NCI-H460 (cell line): Measurements from ENCODE around the gene MELK. TPM values are rescaled to one million over a fixed set of nuclear protein-coding genes. Genes with fewer than 3 reads are reported as not detected.
"Not testable (repeated sequence)": the region's sequence is repeated elsewhere in the genome, so short reads cannot be mapped to it uniquely, and the experiment has no call there.

Experiments
- DNase-seq: peaks from one replicate; pipeline ENCODE4 v3.0.0-alpha.2; 2016; ENCODE audit warnings: low read depth; ENCODE audit errors: extremely low read depth
- polyA plus RNA-seq: library from polyadenylated mRNA; depleted of rRNA; stranded (reverse); fragments of >200 nt; gene quantifications from 2 replicates; pipeline ENCODE4 v1.2.3, GENCODE V29; 2014; cell fraction: nucleus; rRNA removed
- total RNA-seq: library from RNA; depleted of rRNA; stranded (reverse); fragments of >200 nt; shearing (Covaris generic); gene quantifications from 2 replicates; pipeline ENCODE4 v1.2.3, GENCODE V29; 2014; rRNA removed

The MELK gene
- 28.5 and 34.1 TPM in 2 replicates for total RNA-seq
- polyA plus RNA-seq = 40.5 and 50.3 TPM in 2 replicates

DNA sequence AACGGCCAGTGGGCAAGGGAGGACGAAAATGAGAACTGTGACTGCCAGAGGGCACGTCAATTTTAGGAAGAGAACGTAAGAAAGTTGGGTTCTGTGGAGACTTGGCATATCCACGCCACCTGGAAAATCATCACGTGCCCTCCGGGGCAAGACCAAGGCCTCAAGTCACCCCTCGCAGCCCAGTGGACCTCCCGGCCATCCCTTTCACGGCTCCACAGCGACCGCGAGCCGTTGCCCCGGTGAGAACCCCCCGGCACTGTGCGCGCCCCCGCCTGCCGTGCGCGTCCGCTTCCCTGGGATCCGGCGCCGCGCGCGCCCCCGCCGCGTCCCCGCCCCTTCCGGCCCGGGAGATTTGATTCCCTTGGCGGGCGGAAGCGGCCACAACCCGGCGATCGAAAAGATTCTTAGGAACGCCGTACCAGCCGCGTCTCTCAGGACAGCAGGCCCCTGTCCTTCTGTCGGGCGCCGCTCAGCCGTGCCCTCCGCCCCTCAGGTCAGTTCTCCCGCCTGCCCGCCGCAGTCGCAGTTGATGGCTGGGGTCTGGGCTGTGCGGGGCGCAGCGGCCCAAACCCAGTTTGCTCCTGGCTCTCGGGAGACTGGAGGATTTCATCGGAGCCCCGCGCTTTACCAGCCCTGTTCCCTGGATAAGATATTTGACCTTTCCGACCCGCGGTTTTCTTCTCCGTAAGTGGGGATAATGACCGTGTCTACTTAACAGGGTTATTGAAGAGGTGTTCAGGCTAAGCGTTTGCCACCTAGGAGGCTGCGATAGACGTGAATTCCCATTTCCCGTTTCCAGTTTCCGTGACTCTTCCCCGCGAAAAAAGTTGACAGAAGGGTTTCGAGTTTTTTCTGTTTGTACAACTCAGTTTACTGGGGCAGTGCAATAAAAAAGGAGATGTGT is at the start of gene MELK:
MELK (plus strand) TSS at position 381 of the 904 bp plus-strand sequence. CDS start 8,787 bp downstream, outside the sequence.
- peak; percentile 55 for DNase-seq

DNA sequence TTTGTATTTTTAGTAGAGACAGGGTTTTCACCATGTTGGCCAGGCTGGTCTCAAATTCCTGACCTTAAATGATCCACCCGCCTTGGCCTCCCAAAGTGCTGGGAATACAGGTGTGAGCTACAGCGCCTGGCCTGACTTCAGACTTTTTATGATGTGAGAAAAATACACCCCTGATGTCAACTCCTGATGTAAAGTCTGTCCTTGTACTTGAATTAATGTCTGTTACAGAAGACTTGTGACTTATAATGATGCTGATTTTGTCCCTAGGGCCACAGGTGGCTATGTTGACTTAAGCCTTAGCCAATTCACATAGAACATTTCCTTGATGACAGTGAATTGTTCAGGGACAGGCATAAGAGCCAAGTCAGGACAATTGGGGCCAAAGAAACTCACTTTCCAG is 42.5 kb upstream of the MELK start:
- no peak for DNase-seq

DNA sequence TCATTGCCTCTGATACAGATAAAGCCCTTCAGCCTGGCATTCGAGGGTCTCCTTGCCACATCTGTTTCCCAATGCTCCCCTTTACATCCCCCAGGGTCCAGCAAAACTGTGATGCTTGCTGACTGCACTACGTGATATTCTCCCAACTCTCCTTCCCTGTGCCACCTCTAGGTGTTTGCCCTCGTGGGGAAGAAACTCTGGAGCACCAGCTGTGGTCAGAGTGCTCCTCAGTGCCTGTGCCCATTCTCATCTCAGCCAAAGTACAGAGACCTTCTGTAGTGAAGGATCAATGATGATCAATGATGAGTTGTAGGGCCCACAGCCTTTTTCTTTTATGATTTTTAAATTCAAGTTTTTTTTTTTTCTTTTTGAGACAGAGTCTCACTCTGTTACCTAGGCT is 40.3 kb upstream of the MELK start:
- no peak for DNase-seq

DNA sequence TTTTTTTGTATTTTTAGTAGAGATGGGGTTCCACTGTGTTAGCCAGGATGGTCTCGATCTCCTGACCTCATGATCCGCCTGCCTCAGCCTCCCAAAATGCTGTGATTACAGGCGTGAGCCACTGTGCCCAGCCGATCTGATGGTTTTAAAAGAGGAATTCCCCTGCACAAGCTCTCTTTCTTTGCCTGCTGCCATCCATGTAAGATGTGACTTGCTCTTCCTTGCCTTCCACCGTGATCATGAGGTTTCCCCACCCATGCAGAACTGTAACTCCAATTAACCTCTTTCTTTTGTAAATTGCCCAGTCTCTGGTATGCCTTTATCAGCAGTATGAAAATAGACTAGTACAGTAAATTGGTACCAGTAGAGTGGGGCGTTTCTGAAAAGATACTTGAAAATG is 39.0 kb upstream of the MELK start:
- DNase-seq = not testable (repeated sequence)

DNA sequence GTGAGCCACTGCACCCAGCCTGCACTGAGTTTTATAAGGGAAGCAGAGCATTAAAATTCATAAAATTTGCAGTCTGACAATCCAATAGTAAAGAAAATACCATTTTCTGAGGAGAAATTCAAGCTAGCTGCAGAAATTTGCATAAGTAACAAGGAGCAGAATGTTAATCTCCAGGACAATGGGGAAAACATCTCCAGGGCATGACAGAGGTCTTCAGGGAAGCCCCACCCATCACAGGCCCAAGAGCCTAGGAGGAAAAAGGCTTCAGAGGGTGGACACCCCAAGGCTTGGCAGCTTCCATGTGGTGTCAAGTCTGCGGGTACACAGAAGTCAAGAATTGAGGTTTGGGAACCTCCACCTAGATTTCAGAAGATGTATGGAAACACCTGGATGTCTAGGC is 37.6 kb upstream of the MELK start:
- no peak for DNase-seq

DNA sequence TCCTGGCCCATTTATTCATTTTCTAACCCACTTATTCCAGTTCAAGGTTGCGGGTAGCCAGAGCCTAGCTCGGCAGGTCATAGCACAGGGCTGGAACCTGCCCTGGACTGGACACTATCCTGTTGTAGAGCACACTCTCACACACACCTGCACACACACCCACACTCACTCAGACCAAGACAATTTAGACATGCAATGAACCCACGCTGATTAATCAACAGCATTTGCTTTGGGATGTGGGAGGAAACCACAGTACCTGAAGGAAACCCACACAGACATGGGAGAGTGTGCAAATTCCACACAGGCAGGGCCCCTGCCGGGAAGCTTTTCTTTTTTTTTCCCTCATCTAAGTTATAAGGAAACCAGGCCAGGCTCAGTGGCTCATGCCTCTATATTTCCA is 34.8 kb upstream of the MELK start:
- no peak for DNase-seq

DNA sequence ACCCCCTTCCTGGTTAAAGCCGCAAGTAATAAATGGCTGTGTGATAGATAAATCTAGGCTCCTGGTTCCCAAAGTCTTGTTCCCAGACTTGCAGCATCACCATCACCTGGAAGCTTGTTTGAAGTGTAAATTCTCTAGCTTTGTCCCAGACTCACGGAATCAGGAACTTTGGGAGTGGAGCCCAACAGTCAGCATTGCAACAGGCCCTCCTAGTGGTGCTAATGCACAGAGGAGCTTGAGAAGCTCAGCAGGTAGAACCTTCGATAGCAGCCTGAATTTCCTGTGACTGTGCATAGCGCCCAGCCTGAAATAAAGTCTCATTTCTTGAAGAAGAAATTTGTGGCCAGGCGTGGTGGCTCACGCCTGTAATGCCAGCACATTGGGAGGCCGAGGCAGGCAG is 30.3 kb upstream of the MELK start:
- no peak for DNase-seq

DNA sequence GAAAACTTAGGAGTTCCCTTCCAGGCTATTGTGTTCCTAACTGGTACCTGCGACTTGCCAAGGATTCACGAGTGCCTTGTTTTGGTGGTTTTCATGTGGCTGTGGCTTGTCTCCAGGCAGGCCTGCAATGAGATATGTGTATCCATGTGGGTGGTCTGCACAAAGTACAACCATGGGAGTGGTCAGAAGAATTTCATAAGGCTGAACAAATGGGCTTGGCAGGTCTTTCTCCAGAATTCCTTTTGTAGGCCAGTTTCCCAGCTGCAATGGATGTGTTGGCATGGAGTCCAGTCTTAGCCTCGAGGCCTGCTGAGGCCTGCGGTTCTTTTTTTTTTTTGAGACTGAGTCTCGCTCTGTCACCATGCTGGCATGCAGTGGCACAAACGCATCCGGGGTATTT is 28.8 kb upstream of the MELK start:
- DNase-seq = no peak

DNA sequence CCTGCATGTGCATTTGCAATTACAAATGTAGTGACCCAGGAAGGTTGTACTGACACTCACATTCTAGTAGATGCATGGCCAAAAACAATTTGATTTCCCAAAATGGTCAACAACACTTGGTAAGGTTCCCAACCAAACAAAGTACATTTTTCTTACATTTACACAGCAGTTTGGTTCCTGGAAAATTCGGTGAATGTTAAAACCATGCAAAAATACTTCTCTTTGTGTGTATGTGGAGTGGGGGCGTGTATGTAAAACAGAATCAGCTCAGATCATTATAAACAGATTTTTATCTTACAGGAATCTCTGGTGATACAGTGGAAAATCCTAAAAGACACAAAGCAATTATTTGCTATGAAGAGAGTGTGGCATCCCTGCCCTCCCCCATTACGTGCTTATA is 25.1 kb upstream of the MELK start:
- DNase-seq = no peak

DNA sequence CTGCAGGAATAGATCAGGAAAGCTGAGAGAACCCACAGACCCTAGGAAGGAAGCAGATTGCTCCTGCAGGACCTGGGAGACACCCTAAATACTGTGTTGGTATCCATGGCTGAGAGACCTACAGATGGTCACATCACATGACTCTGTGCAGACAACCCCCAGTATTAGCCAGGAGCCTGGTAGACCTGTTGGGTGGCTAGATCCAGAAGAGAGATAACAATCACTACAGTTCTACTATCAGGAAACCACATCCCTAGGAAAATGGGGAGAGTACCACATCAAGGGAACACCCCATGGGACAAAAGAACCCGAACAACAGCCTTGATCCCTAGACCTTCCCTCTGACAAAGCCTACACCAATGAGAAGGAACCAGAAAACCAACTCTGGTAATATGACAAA is 24.2 kb upstream of the MELK start:
- DNase-seq = no peak

DNA sequence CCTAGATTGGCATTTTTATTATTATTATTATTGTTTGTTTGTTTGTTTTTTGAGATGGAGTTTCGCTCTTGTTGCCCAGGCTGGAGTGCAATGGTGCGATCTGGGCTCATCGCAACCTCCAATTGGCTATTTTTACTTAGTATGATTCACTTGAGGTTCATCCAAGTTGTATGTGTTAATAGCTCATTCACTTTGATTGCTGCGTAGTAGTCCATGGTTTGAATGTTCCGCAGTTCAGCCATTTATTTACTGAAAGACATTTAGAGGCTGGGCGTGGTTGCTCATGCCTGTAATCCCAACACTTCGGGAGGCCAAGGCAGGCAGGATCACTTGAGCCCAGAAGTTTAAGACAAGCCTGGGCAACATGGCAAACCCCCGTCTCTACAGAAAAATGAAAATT is 22.6 kb upstream of the MELK start:
- no peak for DNase-seq

DNA sequence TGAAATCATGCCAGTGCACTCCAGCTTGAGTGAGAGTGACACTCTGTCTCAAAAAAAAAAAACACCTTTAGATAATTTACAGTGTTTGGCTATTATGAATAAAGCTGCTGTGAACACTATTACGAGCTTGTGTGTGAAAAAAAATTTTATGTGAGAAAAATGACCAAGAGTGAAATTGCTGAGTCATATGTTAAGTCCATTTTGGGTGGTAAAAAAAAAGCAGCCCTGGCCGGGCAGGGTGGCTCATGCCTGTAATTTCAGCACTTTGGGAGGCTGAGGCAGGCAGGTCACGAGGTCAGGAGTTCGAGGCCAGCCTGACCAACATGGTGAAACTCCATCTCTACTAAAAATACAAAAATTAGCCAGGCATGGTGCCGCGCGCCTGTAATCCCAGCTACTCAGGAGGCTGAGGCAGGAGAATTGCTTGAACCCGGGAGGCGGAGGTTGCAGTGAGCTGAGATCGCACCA is 22.0 kb upstream of the MELK start:
- DNase-seq = not testable (repeated sequence)

DNA sequence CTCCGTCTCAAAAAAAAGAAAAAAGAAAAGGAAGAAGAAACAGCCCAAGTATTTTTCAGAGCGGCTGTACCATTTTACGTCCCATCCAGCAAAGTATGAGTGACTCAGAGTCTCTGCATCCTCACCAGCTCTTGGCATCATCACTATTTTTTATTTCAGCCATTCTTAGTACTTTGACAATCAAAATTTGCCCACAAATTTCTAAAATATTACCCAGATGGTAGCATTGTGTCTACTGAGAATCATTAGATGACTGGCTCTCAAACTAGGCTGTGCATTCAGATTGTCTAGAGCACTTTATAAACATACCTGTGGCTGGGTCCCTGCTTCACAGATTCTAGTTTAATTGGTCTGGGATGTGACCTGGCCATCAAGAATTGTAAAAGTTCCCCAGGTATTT is 21.6 kb upstream of the MELK start:
- no peak for DNase-seq

DNA sequence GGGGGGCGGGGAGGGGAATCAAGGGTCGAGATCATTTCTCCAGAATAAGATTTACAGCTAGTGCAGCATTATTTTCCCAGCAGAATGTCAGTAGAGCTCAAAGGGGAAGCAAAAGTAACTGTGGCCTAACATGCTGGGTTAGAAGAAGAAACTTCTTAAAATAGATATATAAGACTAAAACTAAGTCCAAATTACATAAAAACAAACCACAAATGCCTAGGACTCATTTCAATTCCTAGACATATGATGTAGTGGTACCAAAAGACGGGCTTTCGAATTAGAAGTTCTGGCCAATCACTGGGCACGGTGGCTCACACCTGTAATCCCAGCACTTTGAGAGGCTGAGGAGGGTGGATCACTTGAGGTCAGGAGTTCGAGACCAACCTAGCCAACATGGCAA is 20.8 kb upstream of the MELK start:
- no peak for DNase-seq

DNA sequence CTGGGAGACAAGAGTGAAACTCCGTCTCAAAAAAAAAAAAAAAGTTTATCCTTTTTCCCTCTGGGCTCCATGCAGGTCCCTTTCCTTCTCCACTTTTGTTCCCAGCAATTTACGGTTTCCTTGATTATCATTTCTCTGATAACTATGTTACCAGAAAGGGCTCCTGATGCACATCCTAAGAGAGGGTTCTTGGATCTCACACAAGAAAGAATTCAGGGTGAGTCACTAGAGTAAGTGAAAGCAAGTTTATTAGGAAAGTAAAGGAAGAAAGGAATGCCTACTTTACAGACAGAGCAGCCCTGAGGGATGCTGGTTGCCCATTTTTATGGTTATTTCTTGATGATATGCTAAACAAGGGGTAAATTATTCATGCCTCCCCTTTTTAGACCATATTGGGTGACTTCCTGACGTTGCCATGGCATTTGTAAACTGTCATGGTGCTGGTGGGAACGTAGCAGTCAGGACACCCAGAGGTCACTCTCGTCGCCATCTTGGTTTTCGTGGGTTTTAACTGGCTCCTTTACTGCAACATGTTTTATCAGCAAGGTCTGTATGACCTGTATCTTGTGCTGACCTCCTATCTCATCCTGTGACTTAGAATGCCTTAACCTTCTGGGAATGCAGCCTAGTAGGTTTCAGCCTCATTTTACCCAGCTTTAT is 13.5 kb upstream of the MELK start:
- no peak for DNase-seq

DNA sequence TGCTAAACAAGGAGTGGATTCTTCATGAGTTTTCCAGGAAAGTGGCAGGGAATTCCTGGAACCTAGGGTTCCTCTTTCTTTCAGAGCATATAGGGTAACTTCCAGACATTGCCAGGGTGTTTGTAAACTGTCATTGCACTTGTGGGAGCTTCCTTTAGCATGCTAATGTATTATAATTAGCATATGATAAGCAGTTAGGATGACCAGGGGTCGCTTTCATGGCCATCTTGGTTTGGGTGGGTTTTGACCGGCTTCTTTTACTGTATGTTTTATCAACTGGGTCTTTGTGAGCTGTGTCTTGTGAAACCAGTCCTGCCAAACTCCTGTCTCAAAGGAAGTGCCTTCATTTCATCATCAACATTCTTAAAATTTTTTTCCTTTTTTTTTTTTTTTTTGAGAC is 11.9 kb upstream of the MELK start:
- DNase-seq = no peak

DNA sequence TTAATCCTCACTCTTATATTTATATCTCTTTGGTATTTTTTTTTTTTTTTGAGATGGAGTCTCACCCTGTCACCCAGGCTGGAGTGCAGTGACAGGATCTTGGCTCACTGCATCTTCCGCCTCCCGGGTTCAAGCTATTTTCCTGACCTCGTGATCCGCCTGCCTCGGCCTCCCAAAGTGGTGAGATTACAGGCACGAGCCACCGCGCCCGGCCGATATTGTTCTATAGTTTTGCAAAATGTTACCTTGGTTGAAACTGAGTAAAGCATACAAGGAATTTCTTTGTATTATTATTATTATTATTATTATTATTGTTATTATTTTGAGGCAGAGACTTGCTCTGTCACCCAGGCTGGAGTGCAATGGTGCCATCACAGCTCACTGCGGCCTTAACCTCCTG is 9.9 kb upstream of the MELK start:
- not testable (repeated sequence) for DNase-seq

DNA sequence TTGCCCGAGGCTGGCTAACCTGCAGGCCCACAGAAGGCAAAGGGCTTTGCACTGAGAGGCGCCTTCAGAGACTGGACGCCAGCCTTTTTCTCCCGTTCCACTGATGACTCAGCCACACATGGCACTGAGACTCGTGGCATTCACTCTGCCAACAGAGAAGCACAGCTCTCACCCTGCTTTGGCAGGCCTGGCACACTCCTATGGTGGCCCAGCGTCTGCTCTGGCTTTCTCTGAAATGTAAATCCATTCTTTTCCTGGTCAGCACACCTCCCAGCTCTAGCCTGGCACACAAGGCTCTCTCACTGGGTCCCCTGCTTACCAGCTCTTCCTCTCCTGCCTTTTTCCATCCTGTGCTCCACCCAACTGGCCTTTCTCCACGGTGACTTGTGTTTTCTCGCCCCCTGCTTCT is 5.9 kb upstream of the MELK start:
- peak; percentile 59 for DNase-seq

DNA sequence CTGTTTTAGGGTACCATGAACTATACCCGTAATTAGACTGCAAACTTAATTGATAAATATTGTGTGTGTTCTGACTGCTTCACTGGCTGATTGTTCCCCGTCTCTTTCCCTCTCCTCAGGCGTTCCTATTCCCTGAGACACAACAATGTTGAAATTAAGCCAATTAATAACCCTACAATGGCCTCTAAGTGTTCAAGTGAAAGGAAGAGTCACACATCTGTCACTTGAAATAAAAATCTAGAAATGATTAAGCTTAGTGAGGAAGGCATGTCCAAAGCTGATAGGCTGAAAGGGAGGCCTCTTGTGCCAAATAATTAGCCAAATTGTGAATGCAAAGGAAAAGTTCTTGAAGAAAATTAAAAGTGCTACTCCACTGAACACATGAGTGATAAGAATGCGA is 4.0 kb upstream of the MELK start:
- DNase-seq = not testable (repeated sequence)

DNA sequence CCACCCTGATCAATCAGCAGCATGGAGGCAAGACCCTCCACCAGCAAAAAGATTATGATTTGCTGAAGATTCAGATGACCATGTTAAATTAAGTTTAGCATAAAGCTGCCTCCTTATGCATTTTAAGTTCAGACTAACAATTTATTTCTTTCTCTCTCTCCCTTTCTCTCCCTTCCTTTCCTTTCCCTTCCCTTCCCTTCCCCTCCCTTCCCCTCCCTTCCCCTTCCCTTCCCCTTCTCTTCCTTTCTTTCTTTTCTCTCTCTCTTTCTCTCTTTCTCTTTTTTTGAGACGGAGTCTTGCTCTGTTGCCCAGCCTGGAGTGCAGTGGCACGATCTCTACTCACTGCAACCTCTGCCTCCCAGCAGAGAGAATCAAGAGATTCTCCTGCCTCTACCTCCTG is 1.4 kb upstream of the MELK start:
- DNase-seq = no peak

DNA sequence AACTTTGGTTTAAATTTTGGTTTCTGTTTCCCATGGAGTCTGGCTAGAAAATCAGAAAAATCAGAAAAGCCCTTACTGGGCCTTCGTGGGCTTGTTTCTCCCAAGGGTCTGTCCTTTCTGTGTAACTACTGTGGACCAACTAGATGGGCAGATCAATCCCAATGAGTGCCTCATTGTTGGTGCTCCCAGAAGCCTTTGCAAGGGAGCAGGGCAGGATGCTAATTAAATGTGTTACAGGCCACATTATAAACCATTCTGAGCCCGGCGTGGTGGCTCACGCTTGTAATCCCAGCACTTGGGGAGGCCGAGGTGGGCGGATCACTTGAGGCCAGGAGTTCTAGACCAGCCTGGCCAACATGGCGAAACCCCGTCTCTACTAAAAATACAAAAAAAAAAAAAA is 1.4 kb downstream of the MELK start:
- not testable (repeated sequence) for DNase-seq

DNA sequence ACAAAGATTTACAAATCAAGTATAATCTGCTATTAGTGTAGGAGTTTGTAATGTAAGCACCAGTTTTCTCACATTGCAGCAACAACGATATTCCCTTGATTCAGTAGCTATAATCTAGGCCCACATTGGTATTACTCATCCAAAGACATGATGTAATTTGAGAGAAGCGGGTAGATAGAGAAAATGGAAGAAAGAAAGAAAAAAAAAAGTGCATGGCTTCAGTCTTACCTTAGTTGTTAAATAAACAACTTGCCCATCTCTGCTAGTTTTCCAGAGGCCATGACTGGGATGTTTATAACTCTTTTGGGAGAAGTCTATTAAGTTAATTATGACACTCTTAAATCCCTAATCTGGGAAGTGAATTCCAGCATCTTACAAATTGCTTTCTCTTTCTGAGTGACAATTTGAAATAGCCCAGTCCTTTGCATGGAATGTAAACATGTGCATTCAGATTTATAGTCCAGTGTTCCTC is 2.8 kb downstream of the MELK start:
- no peak for DNase-seq
